ENCODE measurements around the gene TADA1. TPM values are rescaled to one million over a fixed set of nuclear protein-coding genes. Genes with fewer than 3 reads are reported as not detected.

The TADA1 gene
- total and polyA plus RNA-seq, 9 donors: 9.8 to 15.0 (median 11.5) TPM

DNA sequence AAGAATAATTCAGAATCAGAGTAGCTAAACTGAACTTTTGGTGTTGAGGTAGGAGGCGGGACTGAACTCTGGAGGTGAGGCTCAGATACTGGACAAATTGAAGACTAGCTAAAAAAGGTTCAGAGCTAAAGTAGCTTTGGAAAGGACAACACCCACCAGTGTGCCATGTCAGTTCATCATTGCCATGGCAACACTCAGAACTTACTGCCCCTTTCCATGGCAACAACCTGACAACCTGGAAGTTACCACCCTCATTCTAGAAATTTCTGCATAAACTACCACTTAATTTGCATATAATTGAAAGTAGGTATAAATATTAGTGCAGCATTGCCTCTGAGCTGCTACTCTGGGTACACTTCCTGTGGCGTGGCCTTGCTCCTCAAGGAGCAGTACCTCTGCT is 67.1 kb downstream of the TADA1 start:
- Histone ChIP-seq H3K36me3 (no peaks in the 10 kb centered on the region), H3K9me3 (no peaks in the 10 kb centered on the region), H3K4me3 (no peak overlapping the region), H3K4me1 (ENCODE audit: insufficient read depth) (no peaks in the 10 kb centered on the region), H3K27me3 (no peaks in the 10 kb centered on the region), H3K27ac (no peak overlapping the region)
- intact Hi-C loops (cut with DNase I): no loop called here
- DNase-seq: no peak
- TF ChIP-seq POLR2A (IDR thresholded peaks at IDR 0.05): no peak
- no peak for TF ChIP-seq EP300 (IDR thresholded peaks at IDR 0.05)
- TF ChIP-seq, protein P1, sequence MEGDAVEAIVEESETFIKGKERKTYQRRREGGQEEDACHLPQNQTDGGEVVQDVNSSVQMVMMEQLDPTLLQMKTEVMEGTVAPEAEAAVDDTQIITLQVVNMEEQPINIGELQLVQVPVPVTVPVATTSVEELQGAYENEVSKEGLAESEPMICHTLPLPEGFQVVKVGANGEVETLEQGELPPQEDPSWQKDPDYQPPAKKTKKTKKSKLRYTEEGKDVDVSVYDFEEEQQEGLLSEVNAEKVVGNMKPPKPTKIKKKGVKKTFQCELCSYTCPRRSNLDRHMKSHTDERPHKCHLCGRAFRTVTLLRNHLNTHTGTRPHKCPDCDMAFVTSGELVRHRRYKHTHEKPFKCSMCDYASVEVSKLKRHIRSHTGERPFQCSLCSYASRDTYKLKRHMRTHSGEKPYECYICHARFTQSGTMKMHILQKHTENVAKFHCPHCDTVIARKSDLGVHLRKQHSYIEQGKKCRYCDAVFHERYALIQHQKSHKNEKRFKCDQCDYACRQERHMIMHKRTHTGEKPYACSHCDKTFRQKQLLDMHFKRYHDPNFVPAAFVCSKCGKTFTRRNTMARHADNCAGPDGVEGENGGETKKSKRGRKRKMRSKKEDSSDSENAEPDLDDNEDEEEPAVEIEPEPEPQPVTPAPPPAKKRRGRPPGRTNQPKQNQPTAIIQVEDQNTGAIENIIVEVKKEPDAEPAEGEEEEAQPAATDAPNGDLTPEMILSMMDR (IDR thresholded peaks at IDR 0.05): no peak
- 70 to 85% (median 70%) methylated on average over 2 of the region's 2 CpGs for WGBS, 3 donors

Other genes starting within 250 kb of the TADA1 start
- 10 to 100 TPM; 17.3 to 44.5 (median 41.5) TPM for gene POGK, start 36.8 kb downstream of the TADA1 start, total RNA-seq
- 10 to 100 TPM; 12.7 to 28.2 TPM for gene POGK, start 36.8 kb downstream of the TADA1 start, polyA plus RNA-seq
- gene ILDR2, start 99.3 kb upstream of the TADA1 start, total RNA-seq: 10 to 100 TPM in 1 of 7 donors, 1 to 10 TPM in 2, under 1 TPM in 4; 0.15 to 13.0 (median 0.45) TPM
- 1 to 10 TPM in 1 of 2 donors, under 1 TPM in 1; 0.21 to 1.4 TPM for gene ILDR2, start 99.3 kb upstream of the TADA1 start, polyA plus RNA-seq
- gene MAEL, start 113.0 kb upstream of the TADA1 start, total RNA-seq: under 1 TPM in 1 of 7 donors, not detected in 6; 0.46 TPM
- gene MAEL, start 113.0 kb upstream of the TADA1 start, polyA plus RNA-seq: under 1 TPM; 0.20 to 0.34 TPM
- gene GPA33, start 214.1 kb upstream of the TADA1 start, total RNA-seq: 1 to 10 TPM in 1 of 7 donors, under 1 TPM in 2, not detected in 4; 0.30 to 1.3 (median 0.56) TPM
- under 1 TPM in 1 of 2 donors, not detected in 1; 0.06 TPM for gene GPA33, start 214.1 kb upstream of the TADA1 start, polyA plus RNA-seq
- under 1 TPM in 5 of 7 donors, not detected in 2; 0.11 to 0.22 (median 0.15) TPM for gene STYXL2, start 217.8 kb upstream of the TADA1 start, total RNA-seq
- gene STYXL2, start 217.8 kb upstream of the TADA1 start, polyA plus RNA-seq: under 1 TPM; 0.08 to 0.30 TPM